Mesendoderm (in vitro differentiated cells): ENCODE measurements around the gene DSCAML1.

ENCODE experiments used
- DNase-seq: peaks from one replicate; pipeline ENCODE4 v3.0.0; 2013
- H2AK5ac ChIP-seq: 2 replicates; pipeline ENCODE4 v1.6.1; 2013; ENCODE audit warnings: low read length, inconsistent platforms
- H2BK120ac ChIP-seq: 2 replicates; pipeline ENCODE4 v1.6.1; 2013; ENCODE audit warnings: low read depth, mild to moderate bottlenecking, low read length, moderate library complexity, mixed read lengths
- H2BK15ac ChIP-seq: replicated peaks from 2 replicates; pipeline ENCODE4 v1.6.1; 2013; ENCODE audit warnings: low read depth, mild to moderate bottlenecking, moderate library complexity
- H2BK5ac ChIP-seq: 2 replicates; pipeline ENCODE4 v1.6.1; 2013; ENCODE audit warnings: low read length, inconsistent platforms
- H3K18ac ChIP-seq: 2 replicates; pipeline ENCODE4 v1.6.1; 2013; ENCODE audit warnings: mild to moderate bottlenecking, low read length, mixed read lengths
- H3K23ac ChIP-seq: one replicate; pipeline ENCODE4 v1.6.1; 2013; ENCODE audit warnings: low read length
- H3K27ac ChIP-seq: 2 replicates; pipeline ENCODE4 v1.5.1; 2013; ENCODE audit warnings: low read depth, mild to moderate bottlenecking, inconsistent platforms, low read length, moderate library complexity
- H3K27me3 ChIP-seq: 2 replicates; pipeline ENCODE4 v1.6.1; 2013; ENCODE audit warnings: low read length, control low read depth, mild to moderate bottlenecking, inconsistent platforms; ENCODE audit not compliant: insufficient read depth, poor library complexity
- H3K36me3 ChIP-seq: 2 replicates; pipeline ENCODE4 v1.6.1; 2013; ENCODE audit warnings: low read length, inconsistent platforms; ENCODE audit not compliant: control insufficient read depth, insufficient read depth
- H3K4ac ChIP-seq: one replicate; pipeline ENCODE4 v1.6.1; 2013; ENCODE audit warnings: low read depth, mild to moderate bottlenecking, low read length, moderate library complexity
- H3K4me1 ChIP-seq: 2 replicates; pipeline ENCODE4 v1.6.1; 2013; ENCODE audit warnings: low read depth, low read length, inconsistent platforms; ENCODE audit not compliant: control insufficient read depth
- H3K4me2 ChIP-seq: 2 replicates; pipeline ENCODE4 v1.6.1; 2013; ENCODE audit warnings: low read length
- H3K4me3 ChIP-seq: 2 replicates; pipeline ENCODE4 v1.5.1; 2013; ENCODE audit warnings: mild to moderate bottlenecking, low read length
- H3K56ac ChIP-seq: one replicate; pipeline ENCODE4 v1.6.1; 2013; ENCODE audit warnings: low read length
- H3K79me1 ChIP-seq: 2 replicates; pipeline ENCODE4 v1.6.1; 2013; ENCODE audit warnings: low read length, inconsistent platforms
- H3K79me2 ChIP-seq: 2 replicates; pipeline ENCODE4 v1.6.1; 2013; ENCODE audit warnings: mild to moderate bottlenecking, low read length; ENCODE audit not compliant: control insufficient read depth, insufficient read depth
- H3K9ac ChIP-seq: 2 replicates; pipeline ENCODE4 v1.6.1; 2013; ENCODE audit warnings: low read length, inconsistent platforms
- H4K5ac ChIP-seq: one replicate; pipeline ENCODE4 v1.6.1; 2013; ENCODE audit warnings: low read length
- H4K8ac ChIP-seq: one replicate; pipeline ENCODE4 v1.6.1; 2013; ENCODE audit warnings: low read depth, mild to moderate bottlenecking, control low read depth, low read length, moderate library complexity
- WGBS: extraction: QIAGEN DNeasy Blood & Tissue Kit; methylation state at CpG from one replicate; pipeline ENCODE4 v1.1.7; 2013; ENCODE audit warnings: low lambda C conversion rate, missing lambda C conversion rate; ENCODE audit not compliant: insufficient coverage; ENCODE audit errors: extremely low coverage; 5-methylcytosine and 5-hydroxymethylcytosine counted together

The DSCAML1 gene

DNA sequence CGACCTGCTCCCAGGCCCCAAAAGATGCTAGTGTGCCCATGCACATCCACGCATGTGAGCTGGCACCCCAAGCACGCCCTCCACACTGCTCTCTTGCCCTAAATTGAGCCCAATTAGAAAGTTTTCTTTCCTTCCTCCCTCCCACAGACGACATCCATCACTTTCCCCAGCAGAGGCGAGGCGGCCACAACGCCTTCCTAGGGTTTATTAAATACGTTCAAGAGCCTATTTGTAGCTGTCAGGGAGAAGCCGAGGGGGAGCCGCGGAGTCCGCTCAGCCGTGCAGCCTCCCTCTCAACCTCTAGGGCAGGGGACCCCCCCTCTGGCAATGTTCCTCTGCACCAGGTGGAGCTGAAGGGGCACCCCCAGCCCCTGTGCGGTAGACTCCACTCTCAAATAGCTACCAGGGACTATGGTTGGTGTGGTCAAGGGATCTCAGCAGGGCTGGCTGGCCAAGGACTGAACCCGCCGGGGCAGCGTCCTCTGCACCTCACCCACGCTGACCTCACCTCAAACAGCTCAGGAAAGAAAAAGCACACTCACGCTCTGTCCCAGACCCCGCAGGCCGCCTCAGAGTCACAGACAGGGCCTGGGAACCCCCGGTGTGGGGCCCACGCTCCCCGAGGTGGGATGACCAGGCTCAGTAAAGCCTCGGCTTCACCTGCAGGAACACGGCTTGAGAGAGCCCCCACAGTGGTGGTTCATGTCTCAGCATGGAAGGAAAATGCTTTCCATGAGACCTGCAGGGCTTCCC lies 152.4 kb downstream of the DSCAML1 start:
- H2BK5ac ChIP-seq: no peak overlapping the region
- no peak overlapping the region for H3K4ac ChIP-seq
- no CpG with 5 or more reads among the region's 26 CpGs for WGBS
- DNase-seq: no peak
- no peak overlapping the region for H2AK5ac ChIP-seq
- no peak overlapping the region for H3K18ac ChIP-seq
- H4K8ac ChIP-seq: no peak overlapping the region
- no peaks in the 10 kb centered on the region for H3K27me3 ChIP-seq
- H2BK120ac ChIP-seq: no peak overlapping the region
- H3K79me1 ChIP-seq: no peaks in the 10 kb centered on the region
- no peaks in the 10 kb centered on the region for H3K36me3 ChIP-seq
- no peaks in the 10 kb centered on the region for H3K79me2 ChIP-seq
- H3K4me2 ChIP-seq: no peak overlapping the region
- no peak overlapping the region for H4K5ac ChIP-seq
- H3K27ac ChIP-seq: no peak overlapping the region
- no peak overlapping the region for H3K9ac ChIP-seq
- no peak overlapping the region for H3K56ac ChIP-seq
- H3K4me1 ChIP-seq: no peaks in the 10 kb centered on the region
- H3K23ac ChIP-seq: no peak overlapping the region
- no peak overlapping the region for H2BK15ac ChIP-seq
- H3K4me3 ChIP-seq: no peak overlapping the region

DNA sequence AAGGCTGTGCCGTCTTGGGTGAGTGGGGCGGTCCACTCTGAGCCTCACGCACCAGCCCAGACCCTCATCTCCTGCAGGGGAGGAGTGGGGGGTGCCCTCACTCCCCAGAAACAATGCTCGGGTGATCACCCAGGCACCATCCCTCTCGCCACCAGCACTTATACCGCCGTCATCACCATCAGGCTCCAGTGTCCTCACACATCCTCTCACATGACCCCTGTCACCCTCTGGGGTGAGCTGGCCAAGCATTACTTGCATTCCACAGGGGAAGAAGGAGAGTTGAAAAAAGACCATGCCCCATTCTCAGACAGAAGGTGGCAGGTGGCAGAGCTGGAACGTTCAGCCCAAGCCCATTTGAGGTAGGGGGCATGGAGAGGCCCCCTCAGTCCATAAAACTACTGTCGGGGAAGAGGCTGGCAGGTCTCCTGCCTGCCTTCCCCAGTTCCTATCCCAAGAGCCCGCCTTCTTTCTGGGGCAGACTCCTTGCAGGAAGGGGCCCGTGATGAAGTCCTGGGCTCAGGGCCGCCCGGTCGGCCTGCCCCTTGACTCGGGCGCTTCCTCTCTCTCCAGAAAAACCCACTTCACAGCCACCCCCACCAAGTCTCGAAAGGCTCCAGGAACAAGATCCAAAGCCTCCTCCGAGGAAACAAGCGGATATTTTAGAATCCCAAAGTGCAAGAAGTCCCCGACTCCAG lies 153.3 kb downstream of the DSCAML1 start:
- Histone ChIP-seq H3K79me1 (no peaks in the 10 kb centered on the region), H3K79me2 (no peaks in the 10 kb centered on the region), H3K18ac (no peak overlapping the region), H3K56ac (no peak overlapping the region), H3K4ac (no peak overlapping the region), H3K27ac (no peak overlapping the region), H3K4me1 (no peaks in the 10 kb centered on the region), H4K8ac (no peak overlapping the region), H3K36me3 (no peaks in the 10 kb centered on the region), H2AK5ac (no peak overlapping the region), H2BK15ac (no peak overlapping the region), H3K23ac (no peak overlapping the region), H3K4me2 (no peak overlapping the region), H2BK120ac (no peak overlapping the region), H3K27me3 (no peaks in the 10 kb centered on the region), H4K5ac (no peak overlapping the region), H2BK5ac (no peak overlapping the region), H3K4me3 (no peak overlapping the region), H3K9ac (no peak overlapping the region)
- WGBS: no CpG with 5 or more reads among the region's 20 CpGs
- DNase-seq: peak; percentile 81

DNA sequence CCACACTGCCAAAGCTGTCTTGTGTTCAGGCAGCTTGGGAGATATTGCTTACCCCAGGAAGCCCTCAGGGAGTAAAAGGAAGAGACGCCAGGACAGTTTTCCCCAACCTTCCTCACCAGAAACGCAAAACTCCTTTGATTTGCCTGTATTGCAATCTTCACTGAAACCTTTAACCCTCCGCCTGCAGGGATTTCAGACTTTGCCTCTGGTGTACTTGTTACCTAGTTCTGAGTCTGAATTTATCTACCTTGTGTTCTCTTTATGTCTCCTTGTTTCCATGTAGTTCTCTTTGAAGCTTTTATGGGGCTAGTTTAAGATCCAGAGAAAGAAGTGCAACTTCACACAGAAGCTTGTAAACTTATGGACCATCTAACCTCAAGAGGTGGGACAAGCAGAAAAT lies 154.2 kb downstream of the DSCAML1 start:
- WGBS: no CpG with 5 or more reads among the region's 3 CpGs
- H2BK5ac ChIP-seq: no peak overlapping the region
- H2BK15ac ChIP-seq: no peak overlapping the region

DNA sequence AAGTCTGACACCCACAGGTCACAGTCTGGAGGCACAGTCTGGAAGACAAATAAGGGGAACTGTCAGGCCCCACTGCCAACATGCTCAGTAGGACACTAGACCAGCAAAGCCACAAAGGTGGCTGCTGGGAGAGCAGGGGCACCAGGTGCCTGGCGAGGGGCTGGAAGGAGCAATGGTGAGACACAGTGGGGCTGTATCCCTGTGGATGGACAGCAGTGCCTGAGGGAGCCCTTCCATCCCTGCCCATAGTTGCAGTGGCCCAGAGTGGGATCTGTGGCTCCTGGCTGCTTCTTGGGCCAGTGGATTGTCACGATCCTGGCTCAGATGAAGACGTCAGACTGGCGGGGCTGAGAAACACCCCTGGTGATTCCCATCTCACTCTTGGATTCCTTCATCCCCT lies 154.6 kb downstream of the DSCAML1 start:
- Histone ChIP-seq H2AK5ac (no peak overlapping the region), H2BK120ac (no peak overlapping the region), H3K4me2 (no peak overlapping the region), H3K36me3 (no peaks in the 10 kb centered on the region), H3K4ac (no peak overlapping the region), H3K27ac (no peak overlapping the region), H3K79me2 (no peaks in the 10 kb centered on the region), H3K18ac (no peak overlapping the region), H2BK5ac (no peak overlapping the region), H3K79me1 (no peaks in the 10 kb centered on the region), H3K9ac (no peak overlapping the region), H3K4me1 (no peaks in the 10 kb centered on the region), H2BK15ac (no peak overlapping the region), H3K23ac (no peak overlapping the region), H3K4me3 (no peak overlapping the region), H3K27me3 (no peaks in the 10 kb centered on the region), H4K5ac (no peak overlapping the region), H3K56ac (no peak overlapping the region), H4K8ac (no peak overlapping the region)
- no peak for DNase-seq
- no CpG with 5 or more reads among the region's 4 CpGs for WGBS

More for the DNA sequence above, 154.2 kb downstream of the DSCAML1 start:
- no peak overlapping the region for H3K4ac ChIP-seq
- no peak overlapping the region for H2AK5ac ChIP-seq
- no peak overlapping the region for H4K5ac ChIP-seq
- no peak overlapping the region for H3K4me3 ChIP-seq
- H3K4me2 ChIP-seq: no peak overlapping the region
- no peaks in the 10 kb centered on the region for H3K79me1 ChIP-seq
- H4K8ac ChIP-seq: no peak overlapping the region
- H3K56ac ChIP-seq: no peak overlapping the region
- H3K9ac ChIP-seq: no peak overlapping the region
- no peak overlapping the region for H3K27ac ChIP-seq
- H3K79me2 ChIP-seq: no peaks in the 10 kb centered on the region
- no peaks in the 10 kb centered on the region for H3K27me3 ChIP-seq
- no peak overlapping the region for H3K18ac ChIP-seq
- H3K4me1 ChIP-seq: no peaks in the 10 kb centered on the region
- DNase-seq: no peak
- no peak overlapping the region for H2BK120ac ChIP-seq
- no peaks in the 10 kb centered on the region for H3K36me3 ChIP-seq
- H3K23ac ChIP-seq: no peak overlapping the region

DNA sequence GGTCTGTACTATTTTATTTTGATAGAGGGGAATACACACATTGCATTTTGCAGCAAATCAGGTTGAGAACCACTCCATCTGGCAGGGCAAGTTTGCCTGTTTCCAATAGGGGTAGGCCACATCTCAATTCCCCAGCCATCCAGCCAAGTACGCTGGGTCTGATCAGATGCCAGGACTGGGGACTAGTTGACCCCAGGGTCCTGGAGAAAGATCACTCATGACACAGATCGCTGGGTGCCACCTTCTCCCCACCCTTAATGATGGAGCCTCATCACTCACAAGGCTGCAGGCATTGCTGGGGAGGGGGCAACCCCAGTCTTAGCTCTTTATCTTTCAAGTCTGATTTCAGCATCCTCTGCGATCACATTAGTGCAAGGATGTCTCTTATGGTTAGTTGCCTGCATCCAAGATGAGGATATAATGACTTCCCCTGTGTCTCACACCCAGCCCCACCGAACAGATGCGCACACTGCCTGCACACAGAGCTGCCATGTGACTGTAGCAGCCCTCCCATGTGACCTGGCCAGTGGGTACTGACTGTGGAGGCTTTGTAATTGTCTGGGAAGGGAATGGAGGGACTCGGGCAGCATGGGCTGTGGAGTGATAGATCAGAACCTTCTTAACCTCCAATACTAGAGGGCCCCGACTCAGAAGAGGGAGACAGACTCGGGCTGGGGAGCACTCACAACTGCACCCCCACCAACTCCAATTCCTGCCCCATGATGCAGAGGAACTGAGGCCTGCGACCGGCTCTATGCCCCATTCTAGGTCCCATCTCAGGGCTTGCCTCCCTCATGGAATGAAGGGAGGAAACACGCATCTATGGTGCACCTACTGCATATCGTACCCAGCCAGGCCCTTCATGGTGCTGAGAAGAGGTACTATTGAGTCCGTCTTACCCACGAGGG lies 155.8 kb downstream of the DSCAML1 start:
- H2BK15ac ChIP-seq: no peak overlapping the region
- H2AK5ac ChIP-seq: no peak overlapping the region
- H3K4me2 ChIP-seq: no peak overlapping the region
- DNase-seq: no peak
- no peak overlapping the region for H3K27ac ChIP-seq
- no peak overlapping the region for H4K8ac ChIP-seq
- no peak overlapping the region for H2BK5ac ChIP-seq
- WGBS: no CpG with 5 or more reads among the region's 14 CpGs
- no peaks in the 10 kb centered on the region for H3K79me2 ChIP-seq
- H3K4ac ChIP-seq: no peak overlapping the region
- no peaks in the 10 kb centered on the region for H3K36me3 ChIP-seq
- H3K9ac ChIP-seq: no peak overlapping the region
- no peaks in the 10 kb centered on the region for H3K79me1 ChIP-seq
- no peak overlapping the region for H3K23ac ChIP-seq
- H3K4me1 ChIP-seq: no peaks in the 10 kb centered on the region
- H2BK120ac ChIP-seq: no peak overlapping the region
- H3K27me3 ChIP-seq: no peaks in the 10 kb centered on the region
- H4K5ac ChIP-seq: no peak overlapping the region
- no peak overlapping the region for H3K56ac ChIP-seq
- H3K18ac ChIP-seq: no peak overlapping the region
- no peak overlapping the region for H3K4me3 ChIP-seq
